WTC11 (cell line): ENCODE results near the gene ITPR2. TPM values are rescaled to one million over a fixed set of nuclear protein-coding genes. Genes with fewer than 3 reads are reported as not detected.

ENCODE experiments used
- ATAC-seq: fragments of 200-7000 bp; cut with Tn5 transposase; 2 replicates; pipeline ENCODE4 v1.10.0; 2021; ENCODE audit warnings: mild to moderate bottlenecking, moderate library complexity
- CTCF ChIA-PET: fragments of 300-600 bp; sonication (Branson Sonifier 250); formaldehyde crosslinking; loops from one replicate; lab custom pipeline; 2021; ENCODE audit warnings: antibody characterized with exemption; lab: Charles Lee
- POLR2A ChIA-PET: fragments of 350-600 bp; sonication (Branson Sonifier 250); formaldehyde crosslinking; loops from one replicate; lab custom pipeline; 2021; ENCODE audit warnings: antibody characterized with exemption; lab: Charles Lee
- DNase-seq: peaks from one replicate; pipeline ENCODE4 v3.0.0; 2021; ENCODE audit warnings: low spot score
- H3K27ac Mint-ChIP-seq: 2 replicates; pipeline ENCODE4 v1.8.0; 2021; ENCODE audit warnings: mixed read lengths
- H3K27me3 Mint-ChIP-seq: 2 replicates; pipeline ENCODE4 v1.8.0; 2021; ENCODE audit warnings: low read depth, mild to moderate bottlenecking, moderate library complexity, mixed read lengths
- H3K36me3 Mint-ChIP-seq: 2 replicates; pipeline ENCODE4 v1.8.0; 2021; ENCODE audit warnings: mixed read lengths
- H3K4me1 Mint-ChIP-seq: 2 replicates; pipeline ENCODE4 v1.8.0; 2022; ENCODE audit warnings: mixed read lengths
- H3K4me3 Mint-ChIP-seq: 2 replicates; pipeline ENCODE4 v1.8.0; 2021; ENCODE audit warnings: mild to moderate bottlenecking, moderate library complexity, mixed read lengths
- H3K9me3 Mint-ChIP-seq: 2 replicates; pipeline ENCODE4 v1.8.0; 2021; ENCODE audit warnings: mixed read lengths
- E2F4 ChIP-seq: sonication (generic); formaldehyde crosslinking; IDR thresholded peaks from 2 replicates; pipeline ENCODE4 v1.8.1; 2022; ENCODE audit warnings: low read depth, mild to moderate bottlenecking, moderate library complexity, missing genetic modification reagents, borderline replicate concordance
- ERG ChIP-seq: fragments of 250-450 bp; sonication (Bioruptor Pico); IDR thresholded peaks from 2 replicates; pipeline ENCODE4 v1.8.0; 2021; ENCODE audit warnings: mild to moderate bottlenecking
- FOXJ3 ChIP-seq: sonication (generic); formaldehyde crosslinking; IDR thresholded peaks from 2 replicates; pipeline ENCODE4 v1.9.0; 2021; ENCODE audit warnings: missing genetic modification reagents, mild to moderate bottlenecking, borderline replicate concordance
- GTF2I ChIP-seq: fragments of 250-450 bp; sonication (Bioruptor Pico); conservative IDR thresholded peaks from 2 replicates; pipeline ENCODE4 v1.4.0; 2021; ENCODE audit warnings: mild to moderate bottlenecking
- JAZF1 ChIP-seq: fragments of 250-450 bp; sonication (Bioruptor Pico); IDR thresholded peaks from 2 replicates; pipeline ENCODE4 v1.9.0; 2021; ENCODE audit warnings: moderate library complexity, mild to moderate bottlenecking, inconsistent platforms
- KAT7 ChIP-seq: sonication (generic); formaldehyde crosslinking; IDR thresholded peaks from 2 replicates; pipeline ENCODE4 v1.8.1; 2023; ENCODE audit warnings: missing genetic modification reagents, mild to moderate bottlenecking, borderline replicate concordance
- MAX ChIP-seq: sonication (generic); formaldehyde crosslinking; IDR thresholded peaks from 2 replicates; pipeline ENCODE4 v1.8.0; 2022; ENCODE audit warnings: mild to moderate bottlenecking, missing genetic modification reagents
- NFYB ChIP-seq: sonication (generic); formaldehyde crosslinking; conservative IDR thresholded peaks from 2 replicates; pipeline ENCODE4 v1.8.0; 2022; ENCODE audit warnings: low read depth, missing genetic modification reagents
- NR1H2 ChIP-seq: sonication (generic); formaldehyde crosslinking; IDR thresholded peaks from 2 replicates; pipeline ENCODE4 v1.9.0; 2021; ENCODE audit warnings: mild to moderate bottlenecking, moderate library complexity, missing genetic modification reagents
- PRRX2 ChIP-seq: fragments of 250-450 bp; sonication (Bioruptor Pico); IDR thresholded peaks from 2 replicates; pipeline ENCODE4 v1.8.0; 2021; ENCODE audit warnings: mild to moderate bottlenecking
- SMAD3 ChIP-seq: sonication (generic); formaldehyde crosslinking; IDR thresholded peaks from 2 replicates; pipeline ENCODE4 v1.8.0; 2022; ENCODE audit warnings: missing genetic modification reagents, mild to moderate bottlenecking, borderline replicate concordance
- SP1 ChIP-seq: sonication (generic); formaldehyde crosslinking; conservative IDR thresholded peaks from 2 replicates; pipeline ENCODE4 v1.8.1; 2022; ENCODE audit warnings: missing genetic modification reagents
- USF2 ChIP-seq: sonication (generic); formaldehyde crosslinking; IDR thresholded peaks from 2 replicates; pipeline ENCODE4 v1.8.1; 2023; ENCODE audit warnings: mild to moderate bottlenecking, missing genetic modification reagents, moderate library complexity
- ZNF263 ChIP-seq: sonication (generic); formaldehyde crosslinking; IDR thresholded peaks from 2 replicates; pipeline ENCODE4 v1.8.1; 2022; ENCODE audit warnings: low read depth, mild to moderate bottlenecking, moderate library complexity, missing genetic modification reagents
- ZNF423 ChIP-seq: fragments of 250-450 bp; sonication (Bioruptor Pico); IDR thresholded peaks from 2 replicates; pipeline ENCODE4 v2.1.2; 2022; ENCODE audit warnings: mild to moderate bottlenecking, moderate library complexity
- ZNF671 ChIP-seq: fragments of 250-450 bp; sonication (Bioruptor Pico); IDR thresholded peaks from 2 replicates; pipeline ENCODE4 v1.8.0; 2021; ENCODE audit warnings: mild to moderate bottlenecking
- total RNA-seq: library from RNA; stranded (reverse); gene quantifications from 3 replicates; pipeline ENCODE4 v1.2.3, GENCODE V29; 2021
- TF ChIP-seq, protein P1 (sequence below): fragments of 250-450 bp; sonication (Bioruptor Pico); IDR thresholded peaks from 2 replicates; pipeline ENCODE4 v1.9.0; 2021; ENCODE audit warnings: mild to moderate bottlenecking
- TF ChIP-seq, protein P2 (sequence below): sonication (generic); formaldehyde crosslinking; conservative IDR thresholded peaks from 2 replicates; pipeline ENCODE4 v1.8.1; 2022; ENCODE audit warnings: mild to moderate bottlenecking, missing genetic modification reagents
- TF ChIP-seq, protein P3 (sequence below): sonication (generic); formaldehyde crosslinking; IDR thresholded peaks from 2 replicates; pipeline ENCODE4 v1.8.1; 2023; ENCODE audit warnings: mild to moderate bottlenecking, missing genetic modification reagents
- TF ChIP-seq, protein P4 (sequence below): fragments of 200-600 bp; IDR thresholded peaks from 2 replicates; pipeline ENCODE4 v1.8.0; 2022; ENCODE audit warnings: antibody characterized with exemption

ITPR2 gene
- total RNA-seq, 1 experiment from 2014 or later, result 50.7 TPM

- CTCF ChIA-PET, result no interaction called here
- peaks cover 24% of the 10 kb centered on the region for H3K9me3 Mint-ChIP-seq
Measured at GRCh38 chr12:26740348-26740747, 92.6 kb downstream of the ITPR2 start.

GRCh38 chr12:26737487-26738030 lies 95.4 kb downstream of the ITPR2 start:
- H3K36me3 Mint-ChIP-seq, result peaks cover 27% of the 10 kb centered on the region
- H3K4me1 Mint-ChIP-seq, result peaks cover 14% of the 10 kb centered on the region
- CTCF ChIA-PET, result no interaction called here
- POLR2A ChIA-PET, result no interaction called here
- peaks cover 24% of the 10 kb centered on the region for H3K9me3 Mint-ChIP-seq
- no peak for ATAC-seq
- no peak for DNase-seq
- no peak overlapping the region for H3K4me3 Mint-ChIP-seq
- no peak overlapping the region for H3K27ac Mint-ChIP-seq
- H3K27me3 Mint-ChIP-seq, result no peaks in the 10 kb centered on the region
- TF ChIP-seq USF2 (CRISPR knock-in tag), result no peak
- no peak for TF ChIP-seq JAZF1
- no peak for TF ChIP-seq KAT7
- TF ChIP-seq, protein P1, sequence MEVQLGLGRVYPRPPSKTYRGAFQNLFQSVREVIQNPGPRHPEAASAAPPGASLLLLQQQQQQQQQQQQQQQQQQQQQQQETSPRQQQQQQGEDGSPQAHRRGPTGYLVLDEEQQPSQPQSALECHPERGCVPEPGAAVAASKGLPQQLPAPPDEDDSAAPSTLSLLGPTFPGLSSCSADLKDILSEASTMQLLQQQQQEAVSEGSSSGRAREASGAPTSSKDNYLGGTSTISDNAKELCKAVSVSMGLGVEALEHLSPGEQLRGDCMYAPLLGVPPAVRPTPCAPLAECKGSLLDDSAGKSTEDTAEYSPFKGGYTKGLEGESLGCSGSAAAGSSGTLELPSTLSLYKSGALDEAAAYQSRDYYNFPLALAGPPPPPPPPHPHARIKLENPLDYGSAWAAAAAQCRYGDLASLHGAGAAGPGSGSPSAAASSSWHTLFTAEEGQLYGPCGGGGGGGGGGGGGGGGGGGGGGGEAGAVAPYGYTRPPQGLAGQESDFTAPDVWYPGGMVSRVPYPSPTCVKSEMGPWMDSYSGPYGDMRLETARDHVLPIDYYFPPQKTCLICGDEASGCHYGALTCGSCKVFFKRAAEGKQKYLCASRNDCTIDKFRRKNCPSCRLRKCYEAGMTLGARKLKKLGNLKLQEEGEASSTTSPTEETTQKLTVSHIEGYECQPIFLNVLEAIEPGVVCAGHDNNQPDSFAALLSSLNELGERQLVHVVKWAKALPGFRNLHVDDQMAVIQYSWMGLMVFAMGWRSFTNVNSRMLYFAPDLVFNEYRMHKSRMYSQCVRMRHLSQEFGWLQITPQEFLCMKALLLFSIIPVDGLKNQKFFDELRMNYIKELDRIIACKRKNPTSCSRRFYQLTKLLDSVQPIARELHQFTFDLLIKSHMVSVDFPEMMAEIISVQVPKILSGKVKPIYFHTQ (CRISPR knock-in tag), result no peak
- TF ChIP-seq SP1 (CRISPR knock-in tag), result no peak
- no peak for TF ChIP-seq NR1H2
- TF ChIP-seq ZNF671 (CRISPR knock-in tag), result no peak
- no peak for TF ChIP-seq ZNF423 (CRISPR knock-in tag)
- TF ChIP-seq ZNF263 (CRISPR knock-in tag), result no peak

More at GRCh38 chr12:26740348-26740747, 92.6 kb downstream of the ITPR2 start:
- H3K27me3 Mint-ChIP-seq, result no peaks in the 10 kb centered on the region
- H3K4me1 Mint-ChIP-seq, result peaks cover 20% of the 10 kb centered on the region
- no peak overlapping the region for H3K27ac Mint-ChIP-seq
- no peak for TF ChIP-seq SMAD3 (CRISPR knock-in tag)
- no peak for TF ChIP-seq ERG (CRISPR knock-in tag)
- TF ChIP-seq, protein P2, sequence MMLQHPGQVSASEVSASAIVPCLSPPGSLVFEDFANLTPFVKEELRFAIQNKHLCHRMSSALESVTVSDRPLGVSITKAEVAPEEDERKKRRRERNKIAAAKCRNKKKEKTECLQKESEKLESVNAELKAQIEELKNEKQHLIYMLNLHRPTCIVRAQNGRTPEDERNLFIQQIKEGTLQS, result no peak
- no peak for TF ChIP-seq MAX
- no peak for TF ChIP-seq USF2 (CRISPR knock-in tag)
- TF ChIP-seq, protein P3, sequence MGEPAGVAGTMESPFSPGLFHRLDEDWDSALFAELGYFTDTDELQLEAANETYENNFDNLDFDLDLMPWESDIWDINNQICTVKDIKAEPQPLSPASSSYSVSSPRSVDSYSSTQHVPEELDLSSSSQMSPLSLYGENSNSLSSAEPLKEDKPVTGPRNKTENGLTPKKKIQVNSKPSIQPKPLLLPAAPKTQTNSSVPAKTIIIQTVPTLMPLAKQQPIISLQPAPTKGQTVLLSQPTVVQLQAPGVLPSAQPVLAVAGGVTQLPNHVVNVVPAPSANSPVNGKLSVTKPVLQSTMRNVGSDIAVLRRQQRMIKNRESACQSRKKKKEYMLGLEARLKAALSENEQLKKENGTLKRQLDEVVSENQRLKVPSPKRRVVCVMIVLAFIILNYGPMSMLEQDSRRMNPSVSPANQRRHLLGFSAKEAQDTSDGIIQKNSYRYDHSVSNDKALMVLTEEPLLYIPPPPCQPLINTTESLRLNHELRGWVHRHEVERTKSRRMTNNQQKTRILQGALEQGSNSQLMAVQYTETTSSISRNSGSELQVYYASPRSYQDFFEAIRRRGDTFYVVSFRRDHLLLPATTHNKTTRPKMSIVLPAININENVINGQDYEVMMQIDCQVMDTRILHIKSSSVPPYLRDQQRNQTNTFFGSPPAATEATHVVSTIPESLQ (CRISPR knock-in tag), result no peak
- TF ChIP-seq, protein P4, sequence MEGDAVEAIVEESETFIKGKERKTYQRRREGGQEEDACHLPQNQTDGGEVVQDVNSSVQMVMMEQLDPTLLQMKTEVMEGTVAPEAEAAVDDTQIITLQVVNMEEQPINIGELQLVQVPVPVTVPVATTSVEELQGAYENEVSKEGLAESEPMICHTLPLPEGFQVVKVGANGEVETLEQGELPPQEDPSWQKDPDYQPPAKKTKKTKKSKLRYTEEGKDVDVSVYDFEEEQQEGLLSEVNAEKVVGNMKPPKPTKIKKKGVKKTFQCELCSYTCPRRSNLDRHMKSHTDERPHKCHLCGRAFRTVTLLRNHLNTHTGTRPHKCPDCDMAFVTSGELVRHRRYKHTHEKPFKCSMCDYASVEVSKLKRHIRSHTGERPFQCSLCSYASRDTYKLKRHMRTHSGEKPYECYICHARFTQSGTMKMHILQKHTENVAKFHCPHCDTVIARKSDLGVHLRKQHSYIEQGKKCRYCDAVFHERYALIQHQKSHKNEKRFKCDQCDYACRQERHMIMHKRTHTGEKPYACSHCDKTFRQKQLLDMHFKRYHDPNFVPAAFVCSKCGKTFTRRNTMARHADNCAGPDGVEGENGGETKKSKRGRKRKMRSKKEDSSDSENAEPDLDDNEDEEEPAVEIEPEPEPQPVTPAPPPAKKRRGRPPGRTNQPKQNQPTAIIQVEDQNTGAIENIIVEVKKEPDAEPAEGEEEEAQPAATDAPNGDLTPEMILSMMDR, result no peak
- TF ChIP-seq PRRX2 (CRISPR knock-in tag), result no peak
- TF ChIP-seq GTF2I (CRISPR knock-in tag), result no peak
- no peak for TF ChIP-seq E2F4 (CRISPR knock-in tag)
- TF ChIP-seq FOXJ3 (CRISPR knock-in tag), result no peak
- TF ChIP-seq NFYB, result no peak
- POLR2A ChIA-PET, result no interaction called here
- peaks cover 27% of the 10 kb centered on the region for H3K36me3 Mint-ChIP-seq
- DNase-seq, result no peak
- H3K4me3 Mint-ChIP-seq, result no peak overlapping the region
- no peak for ATAC-seq
